ENCODE data around the gene IFI44L. TPM values are rescaled to one million over a fixed set of nuclear protein-coding genes. Genes with fewer than 3 reads are reported as not detected.

The IFI44L gene
- total RNA-seq, 8 experiments from 2014 or later, result 0.09 to 130 (median 28.3) TPM

DNA sequence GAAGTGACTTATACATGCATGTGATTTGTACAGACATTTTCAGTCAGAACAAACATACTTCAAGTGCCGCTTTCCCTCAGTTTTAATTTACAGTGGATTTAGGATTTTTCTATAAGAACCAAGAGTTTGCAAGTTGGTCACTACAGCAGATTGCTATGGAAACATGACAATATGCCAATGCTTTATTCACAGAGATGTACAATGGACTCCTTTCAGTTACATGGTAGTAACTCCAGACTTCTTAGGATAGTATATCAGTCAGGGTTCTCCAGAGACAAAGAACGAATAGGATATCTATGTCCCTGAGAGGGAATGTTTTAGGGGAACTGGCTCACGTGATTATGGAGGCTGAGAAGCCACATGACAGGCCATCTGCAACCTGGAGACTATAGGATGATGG is 56.7 kb downstream of the IFI44L start:
- ATAC-seq (replicated peaks in 6 of 8), result peak in 4 of 8 experiments; percentile 12 to 51 (median 46)
- peaks cover 0 to 2% of the 10 kb centered on the region in 2 donors for H3K4me1 ChIP-seq (replicated peaks in 1 of 2)
- H3K27ac ChIP-seq, result no peak overlapping the region
- no peak overlapping the region for H3K4me3 ChIP-seq
- WGBS, 10 experiments, result 27 to 96% (median 79%) methylated on average over 1 to 3 of the region's 3 CpGs
- in situ Hi-C loops (cut with MboI; ENCODE audit: low pct_unique_long_range_greater_than_20kb in 2 of 9, low sequenced_read_pairs in 9 of 9, unreplicated experiment in 9 of 9), result loop anchor here in 2 of 9 experiments (10.0 to 25.0 kb wide), 2 partner anchors 160 to 532 kb away; no protein-coding TSS in a partner anchor

DNA sequence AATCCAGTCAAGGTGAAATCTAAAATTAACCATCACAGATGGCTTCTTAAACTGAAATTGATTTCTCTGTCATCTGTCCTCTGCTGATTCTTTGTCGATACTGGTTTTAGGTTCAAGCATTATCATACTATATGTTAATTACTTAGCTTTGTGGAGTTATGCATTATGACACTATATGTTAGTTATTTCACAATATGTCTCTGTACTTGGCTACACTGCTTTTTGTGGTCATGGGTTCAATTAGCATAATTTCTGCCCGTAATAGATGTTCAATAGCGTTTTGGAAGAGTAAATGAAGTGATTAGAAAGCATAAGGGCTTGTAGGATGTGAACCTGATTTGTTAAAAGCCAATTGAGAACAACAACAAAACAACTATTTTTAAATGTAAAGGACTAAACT is 57.5 kb downstream of the IFI44L start:
- WGBS, 10 experiments, result 32 to 100% (median 80%) methylated on average over 2 to 3 of the region's 3 CpGs
- Histone ChIP-seq H3K4me1 (replicated peaks in 1 of 2) (peaks cover 0 to 2% of the 10 kb centered on the region in 2 donors), H3K4me3 (no peak overlapping the region), H3K27ac (no peak overlapping the region)
- in situ Hi-C loops (cut with MboI; ENCODE audit: low pct_unique_long_range_greater_than_20kb in 2 of 9, low sequenced_read_pairs in 9 of 9, unreplicated experiment in 9 of 9), result loop anchor here in 2 of 9 experiments (10.0 to 25.0 kb wide), 2 partner anchors 160 to 533 kb away; no protein-coding TSS in a partner anchor
- ATAC-seq (replicated peaks in 6 of 8), result no peak

DNA sequence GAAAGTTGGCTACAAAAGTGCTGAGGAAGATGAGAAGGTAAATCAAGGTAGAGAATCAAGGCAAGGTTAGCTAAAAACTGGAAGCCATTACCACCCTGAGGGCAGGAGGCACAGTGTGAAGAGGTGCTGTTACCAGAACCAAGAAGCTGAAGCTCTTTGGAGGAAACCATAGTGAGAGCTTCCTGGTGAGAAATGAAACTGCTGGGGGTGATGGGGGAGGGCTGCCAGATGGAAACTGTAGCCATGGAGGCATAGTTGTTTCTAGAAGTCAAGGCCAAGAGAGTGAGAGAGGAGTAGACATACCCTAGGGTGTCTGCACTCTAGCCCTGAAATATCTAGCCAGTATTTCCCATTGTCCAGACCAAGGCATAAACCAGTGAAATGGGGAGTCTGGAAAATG is 58.1 kb downstream of the IFI44L start:
- H3K4me1 ChIP-seq (replicated peaks in 1 of 2), result peaks cover 0 to 2% of the 10 kb centered on the region in 2 donors
- H3K4me3 ChIP-seq, result no peak overlapping the region
- in situ Hi-C loops (cut with MboI; ENCODE audit: low pct_unique_long_range_greater_than_20kb in 2 of 9, low sequenced_read_pairs in 9 of 9, unreplicated experiment in 9 of 9), result loop anchor here in 2 of 9 experiments (10.0 to 25.0 kb wide), 2 partner anchors 159 to 534 kb away; no protein-coding TSS in a partner anchor
- no peak overlapping the region for H3K27ac ChIP-seq
- ATAC-seq (replicated peaks in 6 of 8), result no peak

DNA sequence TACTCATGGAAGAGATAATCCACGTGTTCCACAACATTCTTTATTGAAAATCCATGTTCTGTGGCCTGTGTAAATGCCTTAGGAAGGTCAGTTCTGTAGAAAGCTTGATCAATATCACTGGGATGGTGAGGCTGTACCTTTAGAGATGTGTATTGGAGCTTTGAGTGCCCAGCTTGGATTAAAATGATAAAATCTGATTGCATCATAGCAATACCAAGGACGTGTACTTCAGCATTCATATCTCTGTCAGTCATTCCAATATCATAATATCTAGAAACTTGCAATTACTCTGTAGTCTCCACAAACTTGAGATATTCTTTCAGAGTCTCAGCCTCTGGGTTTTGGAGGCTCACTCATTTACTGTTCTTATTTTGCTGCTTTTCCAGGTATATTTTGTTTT is 61.0 kb downstream of the IFI44L start:
- in situ Hi-C loops (cut with MboI; ENCODE audit: low pct_unique_long_range_greater_than_20kb in 2 of 9, low sequenced_read_pairs in 9 of 9, unreplicated experiment in 9 of 9), result loop anchor here in 1 of 9 experiments (25.0 kb wide), 1 partner anchor 156 kb away; no protein-coding TSS in a partner anchor
- peaks cover 0 to 2% of the 10 kb centered on the region in 2 donors for H3K4me1 ChIP-seq (replicated peaks in 1 of 2)
- no peak for ATAC-seq (replicated peaks in 6 of 8)
- WGBS, 10 experiments, result 59 to 97% (median 83%) methylated on average over 1 to 2 of the region's 2 CpGs; no CpG with 5 or more reads in 2 of the 10 experiments
- no peak overlapping the region for H3K27ac ChIP-seq
- H3K4me3 ChIP-seq, result no peak overlapping the region

DNA sequence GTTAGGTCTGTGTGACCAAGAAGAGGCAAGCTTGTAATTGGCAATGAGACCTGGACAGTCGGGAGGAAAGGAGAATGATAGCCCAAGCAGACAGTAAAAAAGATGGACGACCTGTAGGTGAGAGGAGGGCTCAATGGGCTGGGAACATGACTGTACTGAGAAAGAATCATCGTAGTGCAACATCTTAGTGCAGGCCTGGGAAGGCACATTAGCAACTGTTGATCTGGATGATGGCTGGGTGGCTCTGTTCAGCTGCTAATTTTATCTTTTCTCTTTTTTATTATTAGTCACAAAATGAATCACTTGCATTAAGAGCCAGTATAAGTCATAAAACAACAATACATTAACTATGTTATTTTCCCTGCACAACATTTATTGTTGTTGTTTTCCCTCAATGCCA is 62.2 kb downstream of the IFI44L start:
- peak in 5 of 8 experiments; percentile 60 to 92 (median 82) for ATAC-seq (replicated peaks in 6 of 8)
- WGBS, 10 experiments, result 38 to 100% (median 61%) methylated on average over 1 to 3 of the region's 3 CpGs; no CpG with 5 or more reads in 1 of the 10 experiments

DNA sequence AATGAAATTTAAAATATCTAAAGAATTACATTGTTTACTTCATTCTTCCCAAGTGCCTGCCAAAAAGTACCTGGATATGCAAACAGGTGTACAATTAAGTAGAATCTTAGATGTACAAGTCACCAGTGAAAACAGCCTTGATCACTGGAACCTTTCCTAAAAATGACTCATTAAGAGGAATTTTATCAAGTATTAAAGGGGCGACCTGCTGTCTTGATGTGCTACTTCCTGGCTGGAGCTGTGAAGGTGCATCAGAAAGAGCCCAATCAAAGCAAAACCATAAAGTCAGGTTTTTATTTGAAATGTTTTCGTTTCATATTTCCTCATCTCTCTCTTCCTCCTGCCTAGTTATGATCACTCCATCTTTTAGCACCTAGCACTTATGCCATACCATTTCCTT is 62.8 kb downstream of the IFI44L start:
- Histone ChIP-seq H3K4me3 (no peak overlapping the region), H3K4me1 (replicated peaks in 1 of 2) (no peaks in the 10 kb centered on the region), H3K27ac (no peak overlapping the region)
- ATAC-seq (replicated peaks in 6 of 8), result no peak
- in situ Hi-C loops (cut with MboI; ENCODE audit: low pct_unique_long_range_greater_than_20kb in 2 of 9, low sequenced_read_pairs in 9 of 9, unreplicated experiment in 9 of 9), result loop anchor here in 1 of 9 experiments (25.0 kb wide), 1 partner anchor 154 kb away; no protein-coding TSS in a partner anchor
- 60 to 100% (median 76%) methylated on average over 1 to 2 of the region's 2 CpGs for WGBS, 10 experiments

More for the DNA sequence above, 62.2 kb downstream of the IFI44L start:
- in situ Hi-C loops (cut with MboI; ENCODE audit: low pct_unique_long_range_greater_than_20kb in 2 of 9, low sequenced_read_pairs in 9 of 9, unreplicated experiment in 9 of 9), result loop anchor here in 1 of 9 experiments (25.0 kb wide), 1 partner anchor 155 kb away; no protein-coding TSS in a partner anchor
- H3K27ac ChIP-seq, result no peak overlapping the region
- no peaks in the 10 kb centered on the region for H3K4me1 ChIP-seq (replicated peaks in 1 of 2)
- H3K4me3 ChIP-seq, result no peak overlapping the region

DNA sequence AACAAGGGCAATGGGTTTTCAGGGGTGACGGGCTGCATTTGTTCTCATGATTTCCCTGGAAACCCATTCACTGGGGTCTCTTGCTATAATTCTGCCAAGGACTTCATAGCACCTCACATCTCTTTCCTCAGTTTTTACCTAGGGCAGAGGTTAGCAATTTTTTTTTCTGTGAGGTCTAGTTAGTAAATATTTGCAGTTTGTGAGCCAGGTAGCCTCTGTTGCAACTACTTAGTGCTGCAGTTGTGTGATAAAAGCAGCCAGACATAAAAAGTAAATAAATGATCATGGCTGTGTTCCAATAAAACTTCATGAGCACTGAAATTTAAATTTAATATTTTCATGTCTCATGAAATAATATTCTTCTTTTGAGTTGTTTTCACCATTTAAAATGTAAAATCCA is 67.1 kb downstream of the IFI44L start:
- no peak for ATAC-seq (replicated peaks in 6 of 8)
- in situ Hi-C loops (cut with MboI; ENCODE audit: low pct_unique_long_range_greater_than_20kb in 2 of 9, low sequenced_read_pairs in 9 of 9, unreplicated experiment in 9 of 9), result loop anchor here in 1 of 9 experiments (25.0 kb wide), 1 partner anchor 150 kb away; no protein-coding TSS in a partner anchor
- Histone ChIP-seq H3K27ac (no peak overlapping the region), H3K4me3 (no peak overlapping the region), H3K4me1 (replicated peaks in 1 of 2) (peaks cover 0 to 6% of the 10 kb centered on the region in 2 donors)
- WGBS, 10 experiments, result 67 to 100% (median 91%) methylated on average over 1 of the region's 1 CpG; no CpG with 5 or more reads in 6 of the 10 experiments

DNA sequence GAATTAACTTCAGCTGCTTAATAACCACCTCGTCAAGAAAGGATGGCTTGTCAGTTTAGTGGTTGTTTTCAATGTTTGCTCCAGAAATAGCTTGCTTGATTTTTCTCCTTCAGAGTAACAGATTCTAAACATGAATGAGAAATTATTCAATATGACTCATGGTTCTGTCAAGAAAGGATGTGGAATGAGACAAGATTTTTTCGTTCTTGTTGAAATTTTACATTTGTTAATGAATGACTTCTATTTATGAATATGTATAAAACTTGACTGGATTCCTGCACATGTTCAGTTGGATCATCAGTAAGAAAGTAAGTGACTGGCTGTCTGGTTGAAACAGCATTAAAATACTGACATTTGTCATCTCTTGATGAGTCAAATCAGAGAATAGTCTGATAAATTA is 67.7 kb downstream of the IFI44L start:
- Histone ChIP-seq H3K27ac (no peak overlapping the region), H3K4me3 (no peak overlapping the region), H3K4me1 (replicated peaks in 1 of 2) (peaks cover 0 to 6% of the 10 kb centered on the region in 2 donors)
- in situ Hi-C loops (cut with MboI; ENCODE audit: low pct_unique_long_range_greater_than_20kb in 2 of 9, low sequenced_read_pairs in 9 of 9, unreplicated experiment in 9 of 9), result loop anchor here in 1 of 9 experiments (25.0 kb wide), 1 partner anchor 149 kb away; no protein-coding TSS in a partner anchor
- WGBS, 10 experiments, result 0 to 78% (median 55%) methylated on average over 1 to 2 of the region's 2 CpGs; no CpG with 5 or more reads in 1 of the 10 experiments
- peak in 4 of 8 experiments; percentile 8 to 91 (median 84) for ATAC-seq (replicated peaks in 6 of 8)

DNA sequence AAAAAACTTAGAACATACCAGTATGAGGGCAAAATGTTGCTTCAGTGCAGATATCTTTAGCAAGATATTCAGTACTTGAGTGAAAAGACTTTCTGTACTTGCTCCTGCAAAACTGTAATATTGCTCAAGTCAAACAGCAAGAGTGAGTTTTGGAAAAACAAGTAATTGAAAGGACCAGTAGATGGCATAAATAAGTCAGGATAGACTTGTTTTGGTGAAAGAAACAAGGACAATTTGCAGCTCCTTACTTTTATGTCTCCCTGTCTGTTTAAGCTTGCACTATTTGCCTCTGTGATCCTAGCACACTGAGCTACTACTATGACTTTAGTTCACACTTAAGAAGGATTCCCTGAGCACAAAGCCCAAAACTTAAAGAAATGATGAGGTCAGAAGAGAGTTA is 68.4 kb downstream of the IFI44L start:
- peak in 3 of 8 experiments; percentile 29 to 75 (median 36) for ATAC-seq (replicated peaks in 6 of 8)
- Histone ChIP-seq H3K4me1 (replicated peaks in 1 of 2) (peaks cover 0 to 6% of the 10 kb centered on the region in 2 donors), H3K27ac (no peak overlapping the region), H3K4me3 (no peak overlapping the region)
- in situ Hi-C loops (cut with MboI; ENCODE audit: low pct_unique_long_range_greater_than_20kb in 2 of 9, low sequenced_read_pairs in 9 of 9, unreplicated experiment in 9 of 9), result loop anchor here in 1 of 9 experiments (25.0 kb wide), 1 partner anchor 149 kb away; no protein-coding TSS in a partner anchor

DNA sequence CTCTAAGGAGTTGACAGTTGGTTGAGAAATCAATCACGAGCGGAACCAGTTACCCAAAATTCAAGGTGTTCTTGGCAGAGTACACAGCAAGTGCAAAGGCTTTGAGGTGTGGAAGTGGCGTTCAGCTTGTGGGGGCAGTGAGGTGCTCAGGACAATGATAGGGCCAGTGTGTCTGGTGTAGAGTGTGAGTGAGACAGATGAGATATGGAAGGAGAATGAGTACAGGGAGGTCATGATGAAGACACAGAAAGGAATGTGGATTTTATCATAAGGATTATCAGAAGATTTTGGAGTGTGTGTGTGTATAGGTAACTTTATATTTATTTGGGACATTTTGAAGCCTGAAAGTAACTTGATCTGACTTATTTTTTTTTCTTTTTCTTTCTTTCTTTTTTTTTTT is 70.3 kb downstream of the IFI44L start:
- no peak overlapping the region for H3K4me3 ChIP-seq
- WGBS, 10 experiments, result 53 to 100% (median 99%) methylated on average over 1 to 3 of the region's 3 CpGs
- in situ Hi-C loops (cut with MboI; ENCODE audit: low pct_unique_long_range_greater_than_20kb in 2 of 9, low sequenced_read_pairs in 9 of 9, unreplicated experiment in 9 of 9), result loop anchor here in 1 of 9 experiments (25.0 kb wide), 1 partner anchor 147 kb away; no protein-coding TSS in a partner anchor
- H3K4me1 ChIP-seq (replicated peaks in 1 of 2), result peaks cover 0 to 6% of the 10 kb centered on the region in 2 donors
- ATAC-seq (replicated peaks in 6 of 8), result peak in 1 of 8 experiments; percentile 6
- no peak overlapping the region for H3K27ac ChIP-seq

DNA sequence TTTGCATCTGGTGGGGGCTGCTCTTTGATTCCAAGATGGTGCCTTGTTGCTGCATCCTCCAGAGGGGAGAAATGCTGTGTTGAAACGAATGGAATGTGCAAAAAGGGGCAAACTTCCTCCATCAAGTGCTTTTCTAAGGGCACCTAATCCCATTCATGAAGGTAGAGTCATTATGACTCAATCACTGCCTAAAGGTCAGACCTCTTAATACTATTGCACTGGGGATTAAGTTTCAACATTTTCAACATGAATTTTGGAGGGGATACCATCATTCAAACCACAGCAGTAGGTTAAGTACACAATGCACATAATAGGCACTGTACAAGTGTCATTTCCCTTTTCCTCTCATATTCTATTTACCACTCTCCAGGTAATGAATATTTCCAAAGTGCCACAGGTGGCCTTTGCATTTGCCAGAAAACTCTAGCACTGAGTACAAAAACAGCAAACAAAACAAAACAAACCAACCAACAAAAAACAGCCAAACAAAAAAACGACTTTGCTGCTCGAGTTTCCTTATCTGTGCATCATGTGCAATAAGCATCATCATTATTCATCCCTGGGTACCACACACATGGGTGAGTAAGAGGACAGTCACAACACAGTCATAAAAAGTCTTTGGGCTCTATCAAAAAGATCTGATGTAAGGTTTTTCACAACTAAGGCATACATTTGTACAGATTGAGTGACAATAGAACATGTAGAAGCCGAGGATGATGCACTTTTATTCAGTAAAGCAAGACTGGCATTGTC is 71.9 kb downstream of the IFI44L start:
- in situ Hi-C loops (cut with MboI; ENCODE audit: low pct_unique_long_range_greater_than_20kb in 2 of 9, low sequenced_read_pairs in 9 of 9, unreplicated experiment in 9 of 9), result loop anchor here in 1 of 9 experiments (25.0 kb wide), 1 partner anchor 145 kb away; no protein-coding TSS in a partner anchor
- WGBS, 10 experiments, result 5 to 73% (median 35%) methylated on average over 1 to 4 of the region's 4 CpGs
- no peak for ATAC-seq (replicated peaks in 6 of 8)
- Histone ChIP-seq H3K4me3 (no peak overlapping the region), H3K27ac (no peak overlapping the region), H3K4me1 (replicated peaks in 1 of 2) (peaks cover 0 to 6% of the 10 kb centered on the region in 2 donors)
